ENCODE results near the gene SUPT7L.

- TF ChIP-seq CTCF (IDR thresholded peaks at IDR 0.05; ENCODE audit: low read depth, low read length, missing input control) (no peak), JUND (IDR thresholded peaks at IDR 0.05) (no peak), RAD21 (IDR thresholded peaks at IDR 0.05) (no peak), SP1 (IDR thresholded peaks at IDR 0.05) (no peak), GABPA (IDR thresholded peaks at IDR 0.05 in 1 of 2, conservative IDR thresholded peaks at IDR 0.05 in 1 of 2) (no peak), ATF3 (IDR thresholded peaks at IDR 0.05) (no peak), REST (IDR thresholded peaks at IDR 0.05) (no peak), EGR1 (IDR thresholded peaks at IDR 0.05; ENCODE audit: low read depth in 2 of 2) (no peak), YY1 (IDR thresholded peaks at IDR 0.05) (no peak), MAX (IDR thresholded peaks at IDR 0.05) (no peak), HNF4A (conservative IDR thresholded peaks at IDR 0.05) (no peak), TAF1 (conservative IDR thresholded peaks at IDR 0.05) (no peak), FOXA1 (IDR thresholded peaks at IDR 0.05) (no peak)
These were observed 2.0 kb downstream of the SUPT7L start for GRCh38 chr2:27661371-27661770.
